Aorta (tissue), 5 donors: ENCODE measurements around the gene PSG4. TPM values are rescaled to one million over a fixed set of nuclear protein-coding genes. Genes with fewer than 3 reads are reported as not detected.
"Not testable (repeated sequence)": the region's sequence is repeated elsewhere in the genome, so short reads cannot be mapped to it uniquely, and the experiment has no call there.

Experiments used
- ATAC-seq: fragments of 200-7000 bp; cut with Tn5 transposase; one replicate; pipeline ENCODE4 v1.9.1; 2022; ENCODE audit warnings: moderate library complexity; ENCODE audit not compliant: low FRiP score
- DNase-seq, 2 donors: peaks; one replicate each; pipeline ENCODE4 v3.0.0-alpha.2; 2020
- H3K27ac ChIP-seq, 2 donors: one replicate each; pipeline ENCODE4 v1.5.1; 2013; ENCODE audit warnings: low read length in 2 of 2, mild to moderate bottlenecking in 2 of 2, moderate library complexity in 2 of 2, control low read depth in 1 of 2, inconsistent platforms in 1 of 2, low read depth in 1 of 2
- H3K27me3 ChIP-seq, 2 donors: one replicate each; pipeline ENCODE4 v1.6.1; 2013; ENCODE audit warnings: control low read depth in 1 of 2, low read length in 1 of 2, mild to moderate bottlenecking in 1 of 2, moderate library complexity in 1 of 2; ENCODE audit not compliant: insufficient read depth in 2 of 2, control insufficient read depth in 1 of 2
- H3K36me3 ChIP-seq, 2 donors: one replicate each; pipeline ENCODE4 v1.6.1; 2013; ENCODE audit warnings: control low read depth in 1 of 2, low read length in 1 of 2, mild to moderate bottlenecking in 1 of 2; ENCODE audit not compliant: insufficient read depth in 2 of 2, control insufficient read depth in 1 of 2
- H3K4me1 ChIP-seq, 2 donors: one replicate each; pipeline ENCODE4 v1.6.1; 2013; ENCODE audit warnings: low read length in 2 of 2, control low read depth in 1 of 2, mild to moderate bottlenecking in 1 of 2, moderate library complexity in 1 of 2; ENCODE audit not compliant: insufficient read depth in 2 of 2, control insufficient read depth in 1 of 2
- H3K4me3 ChIP-seq, 2 donors: one replicate each; pipeline ENCODE4 v1.5.1; 2013; ENCODE audit warnings: low read length in 2 of 2, control low read depth in 1 of 2, mild to moderate bottlenecking in 1 of 2
- H3K9me3 ChIP-seq: one replicate; pipeline ENCODE4 v1.6.1; 2013; ENCODE audit warnings: mild to moderate bottlenecking, low read length; ENCODE audit not compliant: control insufficient read depth
- WGBS, 2 donors: extraction: QIAGEN DNeasy Blood & Tissue Kit; methylation state at CpG; one replicate each; pipeline ENCODE4 v1.1.7; 2013; 5-methylcytosine and 5-hydroxymethylcytosine counted together
- intact Hi-C, 2 donors: fragments of 100-400 bp; cut with DNase I; formaldehyde crosslinking; loops; one replicate each; pipeline versions ENCODE4 v1.14.2 to v1.15.0; 2022
- polyA plus RNA-seq, 2 donors: library from polyadenylated mRNA; stranded (reverse); fragments of 200-250 nt; gene quantifications; one replicate each; pipeline ENCODE4 v1.2.3, GENCODE V29; 2013
- total RNA-seq, 2 donors: library from RNA; stranded (reverse); fragmentation: NEBNext Ultra II Directional; extraction: Animal tissue kit (Norgen Biotek cat#: 25700); gene quantifications; one replicate each; pipeline ENCODE4 v1.2.1, GENCODE V29; 2021
- donor health status: healthy with polysubstance abuse.
- donor health status: Bipolar disorder and iron deficiency.
- donor health status: DM: no; HTN: no; CAD: no.
- donor health status: DM: no; HTN: no; CAD: no.
- donor health status: DM: yes; HTN: yes; CAD: no.

PSG4 gene
- total and polyA plus RNA-seq, 4 donors: not detected

DNA sequence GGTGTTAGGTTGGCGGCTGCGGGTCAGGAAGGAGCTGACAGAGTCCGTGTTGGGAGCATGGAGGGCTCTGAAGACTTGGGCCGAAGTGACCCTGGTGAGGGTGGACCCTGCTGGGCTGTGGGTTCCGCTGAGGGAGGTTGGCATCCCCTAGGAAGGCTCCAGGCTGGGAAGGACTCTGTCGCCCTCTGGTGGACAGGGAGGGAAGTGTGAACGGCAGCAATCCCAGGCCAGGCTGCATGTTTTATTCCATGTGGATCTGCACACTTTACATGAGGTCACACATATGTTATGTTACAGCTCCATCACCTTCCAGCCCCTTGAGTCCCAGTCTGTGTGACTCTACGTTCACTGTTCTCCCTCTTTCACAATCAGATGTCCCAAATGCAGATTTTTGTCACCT lies 1.7 kb upstream of the PSG4 start:
- H3K9me3 ChIP-seq, H3K4me3 ChIP-seq, intact Hi-C loops: not testable (repeated sequence)

DNA sequence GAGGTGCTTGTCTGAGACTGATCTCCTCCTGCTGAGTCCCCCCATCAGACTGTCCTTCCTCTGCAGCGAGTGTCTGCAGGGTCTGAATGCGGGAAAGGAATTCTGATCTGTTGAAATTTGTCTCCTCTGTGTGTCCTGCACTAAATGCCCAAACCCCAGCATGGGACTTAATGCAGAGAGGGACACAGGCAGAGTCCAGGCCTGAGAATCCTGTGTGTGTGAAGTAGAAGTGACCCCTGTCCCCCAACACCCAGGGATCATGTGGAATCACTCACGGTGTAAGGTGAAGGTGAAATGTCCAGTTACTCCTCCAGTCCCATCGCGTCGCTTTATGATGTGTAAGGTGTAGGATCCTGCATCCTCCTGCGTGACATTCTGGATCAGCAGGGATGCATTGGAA lies 1.8 kb downstream of the PSG4 start:
- H3K4me1 ChIP-seq, ATAC-seq, H3K36me3 ChIP-seq, H3K27ac ChIP-seq, H3K4me3 ChIP-seq, H3K27me3 ChIP-seq, intact Hi-C loops, DNase-seq, H3K9me3 ChIP-seq: not testable (repeated sequence)
- 84 to 86% methylated on average over 7 of the region's 7 CpGs for WGBS, 2 donors

More for the DNA sequence above, 1.7 kb upstream of the PSG4 start:
- not testable (repeated sequence) for H3K4me1 ChIP-seq, ATAC-seq, H3K27ac ChIP-seq, H3K27me3 ChIP-seq, H3K36me3 ChIP-seq, DNase-seq
- WGBS, 2 donors: 51 to 74% methylated on average over 5 to 8 of the region's 8 CpGs

DNA sequence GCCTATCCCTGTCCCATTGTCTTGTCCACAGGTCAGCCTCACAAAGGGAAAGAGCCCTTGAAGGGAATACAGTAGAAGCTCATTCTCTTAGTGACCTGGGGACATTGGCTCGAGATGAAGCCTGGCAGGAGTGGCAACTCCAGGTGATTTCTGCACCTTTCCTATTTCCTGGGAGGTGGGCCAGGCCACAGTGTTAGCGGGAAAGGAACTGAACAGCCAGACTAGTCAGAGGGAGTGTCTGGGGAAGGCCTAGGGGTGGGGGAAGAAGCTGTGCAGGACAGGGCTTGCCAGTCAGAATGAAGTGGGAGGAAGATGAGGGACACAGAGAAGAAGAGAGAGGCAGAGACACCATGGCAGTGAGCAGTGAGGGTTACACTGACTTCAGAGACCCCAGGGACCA lies 3.5 kb downstream of the PSG4 start:
- H3K36me3 ChIP-seq, intact Hi-C loops, H3K27ac ChIP-seq, H3K4me3 ChIP-seq, H3K4me1 ChIP-seq, ATAC-seq, H3K9me3 ChIP-seq, DNase-seq, H3K27me3 ChIP-seq: not testable (repeated sequence)
- 58 to 75% methylated on average over 2 of the region's 2 CpGs for WGBS, 2 donors

DNA sequence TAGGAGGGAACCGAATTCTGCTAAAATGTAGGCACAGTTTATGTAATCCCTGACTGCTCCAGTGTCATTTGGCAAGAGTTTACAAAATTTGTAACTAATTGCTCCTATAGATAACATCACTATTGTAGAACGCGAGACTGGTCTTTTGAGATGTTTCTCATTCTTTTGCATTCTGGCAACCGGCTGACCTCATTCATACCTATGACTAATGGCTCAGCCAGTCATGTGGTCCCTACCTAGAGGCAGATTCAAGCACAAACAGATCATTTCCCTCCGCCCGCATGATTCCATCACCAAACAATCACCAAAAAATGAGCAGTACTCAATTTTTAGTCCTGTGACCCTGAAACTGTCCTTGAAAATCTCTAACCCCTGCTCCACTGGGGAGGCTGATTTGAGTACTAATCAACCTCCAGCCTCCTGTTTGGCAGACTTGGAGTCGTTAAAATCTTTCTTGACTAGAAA lies 4.1 kb downstream of the PSG4 start:
- ATAC-seq, H3K27me3 ChIP-seq, H3K4me1 ChIP-seq, H3K9me3 ChIP-seq, intact Hi-C loops, H3K36me3 ChIP-seq, H3K4me3 ChIP-seq, H3K27ac ChIP-seq, DNase-seq: not testable (repeated sequence)
- WGBS, 2 donors: 46 to 53% methylated on average over 7 of the region's 7 CpGs

DNA sequence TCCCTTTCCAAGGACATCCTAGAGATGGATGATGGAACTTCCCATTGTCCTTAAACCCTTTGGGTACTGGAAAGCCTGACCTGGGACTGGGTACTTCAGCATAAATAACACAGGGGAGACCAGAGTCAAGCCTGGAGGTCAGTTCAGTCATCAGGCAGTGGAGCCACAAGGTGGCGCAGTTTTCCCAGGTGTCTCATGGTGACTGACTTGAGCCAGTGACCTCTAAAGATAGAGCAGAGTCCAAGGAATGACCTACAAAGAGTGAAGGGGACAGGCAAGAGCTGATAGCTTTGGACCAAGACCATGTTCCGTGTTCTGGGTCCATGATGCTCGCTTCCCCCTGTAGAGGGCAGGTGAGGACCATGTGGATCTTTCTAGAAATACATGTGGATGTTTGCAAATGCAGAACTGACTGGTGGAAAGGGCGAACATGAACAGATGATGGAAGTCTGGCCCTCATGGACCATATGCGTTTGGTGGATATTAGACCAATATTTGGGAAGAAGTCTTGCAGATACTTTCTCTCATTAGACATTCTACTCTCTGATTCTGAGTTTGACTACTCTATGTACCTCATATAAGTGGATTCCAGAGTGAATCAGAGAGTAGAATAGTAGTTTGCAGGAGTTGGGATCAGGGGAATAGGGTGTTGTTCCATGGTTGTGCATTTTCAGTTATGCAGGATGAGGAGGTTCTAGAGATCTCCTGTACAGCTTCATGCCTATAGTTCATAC lies 6.6 kb downstream of the PSG4 start:
- ATAC-seq, H3K9me3 ChIP-seq, H3K4me3 ChIP-seq, DNase-seq, H3K27ac ChIP-seq, H3K4me1 ChIP-seq, intact Hi-C loops, H3K27me3 ChIP-seq, H3K36me3 ChIP-seq: not testable (repeated sequence)
- 43 to 50% methylated on average over 5 of the region's 5 CpGs for WGBS, 2 donors

DNA sequence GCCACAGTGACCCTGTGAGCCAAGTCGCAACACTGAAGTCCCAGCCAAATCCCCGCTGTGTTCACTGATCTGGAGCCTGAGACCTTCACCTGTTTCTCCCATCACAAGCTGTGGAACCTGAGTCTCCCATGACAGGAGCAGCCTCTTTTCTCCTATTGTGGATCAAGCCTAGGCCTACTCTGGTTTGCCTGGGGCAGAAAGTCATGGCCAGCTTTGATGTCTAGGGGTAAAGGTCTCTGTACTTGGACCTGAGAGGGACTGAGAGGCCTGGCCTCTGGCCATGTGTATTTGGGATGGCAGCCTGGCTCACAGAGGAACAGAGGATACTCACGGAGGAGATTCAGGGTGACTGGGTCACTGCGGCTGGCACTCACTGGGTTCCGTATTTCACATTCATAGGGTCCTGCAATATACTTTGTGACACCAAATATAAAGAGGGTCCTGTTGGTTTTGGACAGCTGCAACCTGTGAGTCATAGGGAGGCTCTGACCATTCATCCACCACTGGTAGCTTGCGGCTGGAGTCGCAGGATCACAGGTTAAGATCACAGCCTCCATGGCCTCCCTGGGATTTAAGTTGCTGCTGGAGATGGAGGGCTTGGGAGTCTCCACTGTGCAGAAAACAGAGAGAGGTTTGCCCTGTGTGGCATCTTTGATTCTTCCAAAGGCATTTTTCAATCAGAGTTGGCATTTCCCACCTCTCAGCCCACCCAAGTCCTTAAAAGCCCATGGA lies 7.6 kb downstream of the PSG4 start:
- WGBS, 2 donors: 84 to 94% methylated on average over 4 to 6 of the region's 7 CpGs
- intact Hi-C loops: not testable (repeated sequence)

DNA sequence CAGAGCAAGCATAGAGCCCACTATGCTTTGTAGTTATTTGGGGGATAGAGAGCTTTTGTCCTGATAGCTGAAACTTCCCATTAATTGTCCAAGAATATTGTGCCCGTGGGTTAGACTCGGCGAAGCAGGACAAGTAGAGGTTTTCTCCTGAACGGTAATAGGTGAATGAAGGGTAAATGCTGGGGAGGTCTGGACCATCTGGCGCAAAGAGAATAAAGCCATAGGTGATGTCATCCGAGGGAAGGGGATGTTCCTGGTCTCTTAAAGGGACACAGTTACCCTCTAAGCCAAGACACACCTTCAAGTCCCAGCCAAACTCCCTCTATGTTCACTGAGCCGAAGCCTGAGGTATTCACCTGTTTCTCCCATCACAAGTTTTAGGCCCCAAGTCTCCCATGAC lies 11.0 kb downstream of the PSG4 start:
- H3K4me1 ChIP-seq, H3K27me3 ChIP-seq, intact Hi-C loops, ATAC-seq, H3K4me3 ChIP-seq, DNase-seq, H3K36me3 ChIP-seq, H3K9me3 ChIP-seq, H3K27ac ChIP-seq: not testable (repeated sequence)
- 72 to 76% methylated on average over 7 of the region's 7 CpGs for WGBS, 2 donors

More for the DNA sequence above, 7.6 kb downstream of the PSG4 start:
- ATAC-seq, H3K4me1 ChIP-seq, H3K4me3 ChIP-seq, H3K27me3 ChIP-seq, H3K27ac ChIP-seq, H3K9me3 ChIP-seq, DNase-seq, H3K36me3 ChIP-seq: not testable (repeated sequence)

DNA sequence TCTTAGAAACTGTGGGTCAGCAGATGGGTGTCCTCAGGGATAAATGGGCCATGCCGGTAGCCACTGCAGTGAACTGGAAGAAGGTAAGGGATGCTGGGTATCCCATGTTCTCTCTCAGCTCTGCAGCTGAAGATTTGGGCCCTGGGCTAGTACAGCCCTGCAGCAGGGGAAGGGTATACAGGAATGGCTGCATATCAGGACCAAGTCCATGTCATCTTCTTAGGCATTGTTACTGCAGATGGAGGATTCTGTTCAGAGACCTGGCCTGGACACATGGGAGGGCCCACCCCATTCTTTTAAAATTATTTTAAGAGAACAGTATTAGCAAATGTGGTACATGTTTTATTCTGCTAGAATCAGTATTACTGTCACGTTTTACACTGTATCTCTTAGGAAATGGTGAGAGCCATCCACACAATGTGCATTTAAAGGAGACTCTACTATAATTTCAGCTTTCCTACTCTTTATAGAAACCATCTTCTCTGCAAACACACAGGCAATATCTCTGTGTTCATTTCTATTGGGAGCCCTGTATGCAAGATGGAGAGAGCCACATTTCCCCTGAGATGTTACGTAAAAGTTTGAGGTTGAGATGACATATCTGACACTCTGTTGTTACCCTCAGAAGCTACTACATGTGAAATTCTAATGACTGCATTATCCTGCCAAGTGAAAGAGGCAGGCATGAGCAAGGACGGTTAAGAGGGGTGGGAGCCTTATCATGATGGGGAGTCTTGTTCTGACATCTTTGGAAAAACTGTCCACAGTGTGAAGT lies 12.9 kb downstream of the PSG4 start:
- H3K27ac ChIP-seq, intact Hi-C loops, DNase-seq, H3K36me3 ChIP-seq, ATAC-seq, H3K27me3 ChIP-seq, H3K9me3 ChIP-seq, H3K4me3 ChIP-seq, H3K4me1 ChIP-seq: not testable (repeated sequence)
- 44 to 58% methylated on average over 4 of the region's 4 CpGs for WGBS, 2 donors
